ENCODE results near the gene ABCC12. TPM values are rescaled to one million over a fixed set of nuclear protein-coding genes. Genes with fewer than 3 reads are reported as not detected.

Gene ABCC12
- total and polyA plus RNA-seq, 2 donors (not counting 3 experiments of a cell fraction or from before 2014, with no cell fraction given) = not detected

- TF ChIP-seq POLR2AphosphoS5 (IDR thresholded peaks at IDR 0.05; ENCODE audit: insufficient read depth, low read depth, low read length) (no peak), GATA2 (IDR thresholded peaks at IDR 0.05; ENCODE audit: insufficient read depth, insufficient read length, low read depth, low read length) (no peak), FOS (IDR thresholded peaks at IDR 0.05; ENCODE audit: borderline replicate concordance, insufficient read depth, low read length) (no peak), MAX (IDR thresholded peaks at IDR 0.05; ENCODE audit: insufficient read depth, insufficient read length) (no peak), EZH2 (IDR thresholded peaks at IDR 0.05; ENCODE audit: borderline replicate concordance, low read depth, low read length, severe bottlenecking) (no peak), JUN (IDR thresholded peaks at IDR 0.05; ENCODE audit: borderline replicate concordance, insufficient read depth, insufficient read length, low read depth) (no peak), POLR2A (IDR thresholded peaks at IDR 0.05; ENCODE audit: low read depth, low read length) (no peak), MYC (IDR thresholded peaks at IDR 0.05; ENCODE audit: low read depth, low read length) (no peak), CTCF (IDR thresholded peaks at IDR 0.05; ENCODE audit: extremely low read depth in 1 of 2, insufficient read depth in 1 of 2, low read depth in 1 of 2, low read length in 2 of 2) (no peak)
These were observed 24.4 kb downstream of the ABCC12 start for GRCh38 chr16:48131201-48131935.

More at GRCh38 chr16:48131201-48131935, 24.4 kb downstream of the ABCC12 start:
- Histone ChIP-seq H3K9me3 (replicated peaks; ENCODE audit: control insufficient read depth, insufficient read depth, low read length) (no peaks in the 10 kb centered on the region), H3K79me2 (ENCODE audit: control insufficient read depth, insufficient read depth, low read length) (no peaks in the 10 kb centered on the region), H3K27me3 (ENCODE audit: control insufficient read depth in 2 of 2, insufficient read depth in 2 of 2, low read length in 2 of 2) (peaks cover 0 to 6% of the 10 kb centered on the region in 2 experiments), H3K4me1 (ENCODE audit: control insufficient read depth, extremely low read depth, insufficient read depth, low read length) (no peaks in the 10 kb centered on the region), H2AFZ (ENCODE audit: low read depth, low read length) (no peak overlapping the region), H3K4me2 (ENCODE audit: insufficient read depth, low read length) (no peak overlapping the region), H3K9ac (replicated peaks; ENCODE audit: extremely low read depth, insufficient read depth, low read length) (no peak overlapping the region), H3K4me3 (replicated peaks in 1 of 3; ENCODE audit: insufficient read depth in 1 of 3, low read depth in 1 of 3, low read length in 3 of 3) (no peak overlapping the region), H3K9me1 (replicated peaks; ENCODE audit: control insufficient read depth, extremely low read depth, insufficient read depth, low read length) (no peaks in the 10 kb centered on the region), H4K20me1 (replicated peaks; ENCODE audit: control insufficient read depth, extremely low read depth, insufficient read depth, low read length) (no peaks in the 10 kb centered on the region), H3K27ac (ENCODE audit: insufficient read depth, low read depth, low read length) (no peak overlapping the region), H3K36me3 (ENCODE audit: control insufficient read depth in 2 of 2, extremely low read depth in 1 of 2, insufficient read depth in 2 of 2, low read length in 2 of 2) (no peaks in the 10 kb centered on the region)
- no TSS peak for BruUV-seq (replicated peaks)
- dilution Hi-C loops (cut with MboI; ENCODE audit: extremely low pct_ligation_motif_present, low sequenced_read_pairs) (no loop called here), intact Hi-C loops (cut with micrococcal nuclease) (no loop called here)
- ChIA-PET CTCF (interaction anchor here (1.7 kb wide), 1 partner anchor 76 kb away, joined by 3 read pairs; no protein-coding TSS in a partner anchor), POLR2A (no interaction called here)
- no peak for DNase-seq (ENCODE audit: low read depth, low spot score)
- no peak for FAIRE-seq

Measured in endothelial cell of umbilical vein (primary cell).